Sigmoid colon (tissue), 4 donors: Measurements from ENCODE around the gene PSMG4.

ENCODE experiments used
- CTCF ChIP-seq, 4 experiments: fragments of 450-650 bp in 3 of 4; fragments of 200-600 bp in 1 of 4; IDR thresholded peaks; one replicate each; pipeline ENCODE4 v1.5.1; 2016 to 2019; ENCODE audit warnings: antibody characterized with exemption in 4 of 4, mild to moderate bottlenecking in 3 of 4, moderate library complexity in 2 of 4
- POLR2A ChIP-seq, 2 donors: fragments of 450-650 bp; IDR thresholded peaks; one replicate each; pipeline ENCODE4 v1.6.1; 2016; ENCODE audit warnings: antibody characterized with exemption in 2 of 2, mild to moderate bottlenecking in 2 of 2, moderate library complexity in 2 of 2
- POLR2AphosphoS5 ChIP-seq, 4 donors: sonication (generic); formaldehyde crosslinking; IDR thresholded peaks; one replicate each; pipeline ENCODE4 v1.6.1; 2017; ENCODE audit warnings: antibody characterized with exemption in 4 of 4

- TF ChIP-seq CTCF (IDR thresholded peaks at IDR 0.05) (no peak), POLR2AphosphoS5 (IDR thresholded peaks at IDR 0.05) (no peak), POLR2A (IDR thresholded peaks at IDR 0.05) (no peak)
Measured at GRCh38 chr6:3283241-3283640, 24.5 kb downstream of the PSMG4 start.
